HG03066 (cell line): ENCODE results near the gene TRMT6.

Experiments
- ATAC-seq: cut with Tn5 transposase; IDR thresholded peaks from one replicate; pipeline ENCODE4 v1.9.1; 2021; ENCODE audit warnings: low read depth; ENCODE audit not compliant: unreplicated experiment

TRMT6 gene

GRCh38 chr20:5950271-5951031 is at the start of gene TRMT6, which contains the start of gene MCM8:
TSS of gene TRMT6 (minus strand) at chr20:5950533. CDS start at chr20:5950405, 128 bp downstream.
TSS of gene MCM8 (plus strand) at chr20:5950652. CDS start at chr20:5952016, 1,364 bp downstream.
- peak; percentile 98 for ATAC-seq

- no peak for ATAC-seq
These were observed 49.5 kb upstream of the TRMT6 start for GRCh38 chr20:5999783-6000182.

GRCh38 chr20:5996765-5997164 is 46.4 kb upstream of the TRMT6 start:
- ATAC-seq: peak; percentile 96

GRCh38 chr20:5991623-5992441 is 41.5 kb upstream of the TRMT6 start:
- ATAC-seq: no peak

- ATAC-seq: no peak
These were observed 40.6 kb upstream of the TRMT6 start for GRCh38 chr20:5990946-5991345.

GRCh38 chr20:5989539-5989938 is 39.2 kb upstream of the TRMT6 start:
- ATAC-seq: no peak

GRCh38 chr20:5987383-5987782 is 37.0 kb upstream of the TRMT6 start:
- ATAC-seq: no peak

- no peak for ATAC-seq
These were observed 30.6 kb upstream of the TRMT6 start for GRCh38 chr20:5980720-5981538.

- no peak for ATAC-seq
These were observed 29.5 kb upstream of the TRMT6 start for GRCh38 chr20:5979801-5980200.

- no peak for ATAC-seq
These were observed 27.6 kb upstream of the TRMT6 start for GRCh38 chr20:5977975-5978374.

GRCh38 chr20:5977223-5977622 is 26.9 kb upstream of the TRMT6 start:
- ATAC-seq: no peak

GRCh38 chr20:5975778-5976177 is 25.4 kb upstream of the TRMT6 start:
- ATAC-seq: no peak

GRCh38 chr20:5974531-5974930 is 24.2 kb upstream of the TRMT6 start:
- ATAC-seq: no peak

GRCh38 chr20:5973971-5974370 is 23.6 kb upstream of the TRMT6 start:
- no peak for ATAC-seq

GRCh38 chr20:5973172-5973571 is 22.8 kb upstream of the TRMT6 start:
- ATAC-seq: no peak

GRCh38 chr20:5971203-5971602 is 20.9 kb upstream of the TRMT6 start:
- no peak for ATAC-seq

GRCh38 chr20:5970381-5970780 is 20.0 kb upstream of the TRMT6 start:
- no peak for ATAC-seq

- no peak for ATAC-seq
These were observed 19.6 kb upstream of the TRMT6 start for GRCh38 chr20:5969940-5970339.

GRCh38 chr20:5969348-5969935 is 19.1 kb upstream of the TRMT6 start:
- ATAC-seq: no peak

GRCh38 chr20:5968462-5968861 is 18.1 kb upstream of the TRMT6 start:
- no peak for ATAC-seq
